Stimulated activated CD8-positive, alpha-beta memory T cell treated with anti-CD3 and anti-CD28 coated beads, Interleukin-7, amount 100 ng/mL, for 24 hours (primary cell): ENCODE results near the gene YARS1.

ENCODE experiments used
- DNase-seq: peaks from one replicate; pipeline ENCODE4 v3.0.0-alpha.2; 2020; ENCODE audit warnings: low read depth

The YARS1 gene

DNA sequence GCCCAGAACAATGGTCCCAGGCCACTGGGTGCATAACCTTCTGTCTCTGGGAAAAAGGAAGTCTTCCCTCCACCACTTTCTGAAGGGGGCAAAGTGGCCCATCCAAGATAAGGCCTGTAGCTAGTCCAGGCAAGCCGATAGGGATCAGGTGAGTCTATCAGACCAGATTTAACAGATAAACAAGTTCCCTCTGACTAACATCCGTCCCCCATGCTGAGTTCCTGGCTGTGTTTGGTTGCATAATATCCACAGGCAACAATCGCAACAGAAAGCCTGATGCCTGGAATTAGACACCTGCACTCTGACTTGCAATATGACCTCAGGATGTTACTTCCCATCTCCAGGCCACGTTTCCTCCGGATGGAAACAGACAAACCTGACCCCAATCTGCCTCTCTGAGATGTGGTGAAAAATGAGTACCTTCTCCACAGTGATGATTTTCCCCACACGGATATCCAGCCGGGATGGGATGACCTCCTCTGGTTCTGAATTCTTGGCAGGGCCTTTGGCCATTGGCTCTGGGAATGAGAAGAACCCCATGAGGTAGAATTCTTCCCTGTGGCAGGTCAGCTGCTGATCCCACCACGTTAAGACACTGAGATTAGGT is 36.4 kb downstream of the YARS1 start:
- no peak for DNase-seq

DNA sequence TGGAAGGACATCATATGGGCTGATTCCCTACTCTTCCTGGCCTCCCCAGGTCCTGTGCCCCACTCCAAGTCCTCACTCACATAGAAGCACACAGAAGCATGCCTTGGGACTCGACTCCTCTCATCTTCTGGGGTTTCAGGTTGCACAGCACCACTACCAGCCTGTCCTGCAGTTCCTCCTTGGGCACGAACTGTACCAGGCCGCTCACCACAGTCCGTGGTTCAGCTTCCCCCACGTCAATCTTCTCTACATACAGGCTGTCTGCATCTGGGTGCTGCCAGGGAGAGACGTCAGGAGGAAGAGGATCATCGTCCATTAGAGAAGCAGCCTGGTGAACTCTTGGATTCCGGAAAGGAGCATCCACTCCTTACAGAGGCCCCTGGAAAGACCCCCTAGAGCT is 37.2 kb downstream of the YARS1 start:
- no peak for DNase-seq

DNA sequence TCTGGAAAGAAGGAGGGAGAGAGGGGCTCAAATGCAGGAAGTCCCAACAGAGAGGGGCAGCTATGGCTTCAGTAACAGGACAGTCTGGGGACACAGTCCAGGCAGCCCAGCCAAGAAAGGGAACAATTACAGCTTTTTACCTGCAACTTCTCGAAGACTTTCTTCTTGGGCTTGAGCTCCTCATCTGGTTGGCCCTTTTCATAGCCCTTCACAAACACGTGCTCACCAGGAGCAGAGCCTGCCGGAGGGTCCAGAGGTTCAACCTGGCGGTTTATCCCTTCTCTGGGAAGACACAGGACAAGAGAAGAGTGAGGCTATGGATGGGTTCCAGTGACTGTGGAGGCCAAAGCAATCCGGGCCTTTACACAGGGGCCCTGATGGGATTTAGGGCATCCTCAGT is 37.9 kb downstream of the YARS1 start:
- DNase-seq: no peak

DNA sequence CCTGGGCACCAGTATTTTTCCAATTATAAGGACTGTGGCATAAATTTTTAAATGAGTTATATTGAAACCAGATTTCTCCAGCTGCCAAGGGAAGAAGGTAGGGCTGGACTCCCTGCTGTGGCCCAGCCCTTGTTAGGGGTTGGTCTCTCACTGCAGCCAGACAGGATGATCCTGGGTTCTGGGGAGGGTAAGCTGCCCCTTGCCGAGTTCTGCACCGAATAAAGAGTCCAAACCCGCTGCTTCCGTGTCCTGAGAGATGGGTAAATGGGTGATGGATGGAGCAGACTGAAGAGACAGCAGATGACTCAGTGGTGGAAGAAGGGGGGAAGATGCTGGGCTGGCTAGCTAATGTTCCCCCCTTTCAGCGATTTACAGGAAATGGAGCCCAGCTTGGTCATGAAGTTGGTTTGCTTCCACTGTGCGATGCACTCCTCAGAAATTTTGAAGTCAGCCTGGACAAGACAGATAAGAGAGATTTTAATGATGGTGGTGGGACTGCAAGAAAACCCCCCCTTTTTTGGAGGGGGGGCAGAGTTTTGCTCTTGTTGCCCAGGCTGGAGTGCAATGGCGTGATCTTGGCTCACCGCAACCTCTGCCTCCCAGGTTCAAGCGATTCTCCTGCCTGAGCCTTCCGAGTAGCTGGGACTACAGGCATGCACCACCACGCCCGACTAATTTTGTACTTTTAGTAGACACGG is 41.4 kb downstream of the YARS1 start:
- DNase-seq: no peak

DNA sequence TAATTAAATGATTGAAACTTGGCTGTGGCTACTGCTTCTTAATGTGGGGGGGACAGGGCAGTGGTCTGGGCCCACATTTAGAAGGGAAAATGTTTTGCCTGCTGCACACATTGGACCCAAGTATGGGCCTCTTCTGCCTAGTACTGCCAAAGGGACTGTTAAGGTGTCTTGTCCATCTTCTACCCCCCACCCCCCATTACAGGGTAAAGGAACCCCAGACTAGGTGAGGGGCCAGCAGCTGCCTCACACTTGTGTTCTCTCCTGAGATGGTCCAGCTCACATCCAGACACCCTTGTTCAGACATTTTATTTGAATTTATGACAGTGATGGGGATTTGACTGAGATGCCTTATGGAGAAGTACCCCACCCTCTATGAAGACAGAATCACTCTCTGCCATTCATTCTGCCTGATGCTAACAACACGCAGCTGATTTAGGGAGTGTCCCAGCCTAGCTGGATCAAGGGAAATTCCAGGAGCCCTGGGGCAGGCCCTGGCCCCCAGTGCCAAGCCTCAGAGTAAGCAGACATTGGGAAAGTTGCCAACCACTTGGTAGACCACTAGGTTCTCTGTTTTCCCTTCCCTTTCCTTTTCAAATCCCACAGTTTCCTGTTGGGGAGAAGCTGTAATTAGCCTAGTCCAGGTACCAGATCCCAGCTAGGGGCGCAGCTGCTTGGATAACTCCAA is 42.1 kb downstream of the YARS1 start:
- no peak for DNase-seq

DNA sequence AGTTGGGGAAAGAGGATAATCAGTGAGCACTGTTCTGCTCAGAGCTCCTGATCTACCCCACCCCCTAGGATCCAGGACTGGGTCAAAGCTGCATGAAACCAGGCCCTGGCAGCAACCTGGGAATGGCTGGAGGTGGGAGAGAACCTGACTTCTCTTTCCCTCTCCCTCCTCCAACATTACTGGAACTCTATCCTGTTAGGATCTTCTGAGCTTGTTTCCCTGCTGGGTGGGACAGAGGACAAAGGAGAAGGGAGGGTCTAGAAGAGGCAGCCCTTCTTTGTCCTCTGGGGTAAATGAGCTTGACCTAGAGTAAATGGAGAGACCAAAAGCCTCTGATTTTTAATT is 42.7 kb downstream of the YARS1 start:
- no peak for DNase-seq

DNA sequence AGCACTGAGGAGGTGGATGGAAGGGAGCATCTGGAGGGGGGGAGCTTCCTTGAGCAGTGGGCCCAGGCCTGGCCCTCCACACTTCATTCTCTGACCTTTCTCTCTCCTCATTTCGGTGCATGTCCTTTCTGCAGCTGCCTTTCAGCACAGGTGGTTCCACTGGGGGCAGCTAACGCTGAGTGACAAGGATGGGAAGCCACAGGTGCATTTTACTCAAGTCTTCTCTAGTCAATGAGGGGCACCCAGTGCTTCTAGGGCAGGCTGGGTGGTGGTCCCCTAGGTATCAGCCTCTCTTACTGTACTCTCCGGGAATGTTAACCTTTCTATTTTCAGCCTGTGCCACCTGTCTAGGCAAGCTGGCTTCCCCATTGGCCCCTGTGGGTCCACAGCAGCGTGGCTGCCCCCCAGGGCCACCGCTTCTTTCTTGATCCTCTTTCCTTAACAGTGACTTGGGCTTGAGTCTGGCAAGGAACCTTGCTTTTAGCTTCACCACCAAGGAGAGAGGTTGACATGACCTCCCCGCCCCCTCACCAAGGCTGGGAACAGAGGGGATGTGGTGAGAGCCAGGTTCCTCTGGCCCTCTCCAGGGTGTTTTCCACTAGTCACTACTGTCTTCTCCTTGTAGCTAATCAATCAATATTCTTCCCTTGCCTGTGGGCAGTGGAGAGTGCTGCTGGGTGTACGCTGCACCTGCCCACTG is 43.2 kb downstream of the YARS1 start:
- no peak for DNase-seq

DNA sequence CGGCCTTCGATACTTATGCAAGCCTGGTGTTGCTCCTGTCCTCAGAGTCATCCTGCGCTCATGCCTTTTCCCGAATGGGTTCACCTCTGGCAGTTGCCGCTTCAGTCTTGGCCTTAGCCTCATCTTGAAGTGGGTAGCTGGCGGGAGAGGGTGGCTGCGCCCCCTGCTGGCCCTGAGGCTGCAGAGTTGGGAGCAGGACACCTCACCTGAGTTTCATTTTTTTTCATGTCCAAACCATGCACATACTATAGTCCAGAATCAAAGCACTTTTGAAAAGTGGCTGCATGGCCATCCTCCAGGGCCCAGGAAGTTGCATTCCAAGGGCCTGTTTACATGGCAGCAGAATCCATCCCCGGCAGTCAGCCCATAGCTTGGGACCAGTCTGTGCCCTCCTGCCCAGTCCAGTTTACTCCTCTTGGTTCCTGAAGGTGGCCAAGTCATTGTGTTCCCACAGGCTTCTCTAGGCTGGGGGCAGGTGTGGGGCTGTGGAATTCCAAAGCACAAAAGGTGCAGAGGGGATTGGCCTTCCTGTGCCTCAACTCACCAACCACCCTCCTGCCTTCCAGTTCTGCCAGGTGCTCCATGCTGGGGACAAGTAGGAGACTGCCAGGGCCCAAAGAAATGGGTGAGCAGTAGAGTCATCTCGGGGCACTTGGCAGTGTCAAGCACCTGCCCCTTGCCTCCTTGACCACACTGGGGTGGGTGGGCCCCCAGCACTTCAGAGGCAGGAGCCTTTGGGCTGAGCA is 44.0 kb downstream of the YARS1 start:
- DNase-seq: peak; percentile 52

DNA sequence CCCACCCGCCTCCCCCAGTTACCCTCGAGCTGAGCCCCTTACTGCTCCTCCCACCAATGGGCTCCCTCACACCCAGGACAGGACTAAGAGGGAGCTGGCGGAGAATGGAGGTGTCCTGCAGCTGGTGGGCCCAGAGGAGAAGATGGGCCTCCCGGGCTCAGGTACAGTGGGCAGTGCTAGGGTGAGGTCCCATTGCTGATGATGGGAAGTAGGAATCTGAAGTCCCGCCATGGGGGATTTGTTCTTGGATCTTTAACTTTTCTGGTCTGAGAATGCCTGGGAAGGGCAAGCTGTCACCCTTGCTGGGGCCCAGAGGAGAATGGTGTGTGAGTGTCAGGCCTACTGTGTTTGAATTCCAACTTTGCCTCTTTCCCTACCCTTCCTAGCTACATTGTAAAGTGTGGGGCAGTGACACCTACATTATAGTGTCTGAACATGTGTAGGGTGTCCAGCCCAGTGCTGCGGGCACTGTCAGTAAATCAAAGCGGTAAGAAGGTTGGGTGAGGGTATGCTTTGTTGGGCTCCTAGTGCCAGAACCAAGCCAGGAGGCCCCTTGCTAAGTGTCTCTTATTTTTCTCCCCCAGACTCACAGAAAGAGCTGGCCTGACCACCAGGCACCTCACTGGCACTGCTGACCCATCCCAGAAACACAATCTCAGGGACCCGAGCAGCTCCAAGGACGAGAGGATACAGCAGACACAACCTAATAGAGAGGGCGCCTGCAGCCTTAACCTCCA is 44.7 kb downstream of the YARS1 start:
- no peak for DNase-seq

DNA sequence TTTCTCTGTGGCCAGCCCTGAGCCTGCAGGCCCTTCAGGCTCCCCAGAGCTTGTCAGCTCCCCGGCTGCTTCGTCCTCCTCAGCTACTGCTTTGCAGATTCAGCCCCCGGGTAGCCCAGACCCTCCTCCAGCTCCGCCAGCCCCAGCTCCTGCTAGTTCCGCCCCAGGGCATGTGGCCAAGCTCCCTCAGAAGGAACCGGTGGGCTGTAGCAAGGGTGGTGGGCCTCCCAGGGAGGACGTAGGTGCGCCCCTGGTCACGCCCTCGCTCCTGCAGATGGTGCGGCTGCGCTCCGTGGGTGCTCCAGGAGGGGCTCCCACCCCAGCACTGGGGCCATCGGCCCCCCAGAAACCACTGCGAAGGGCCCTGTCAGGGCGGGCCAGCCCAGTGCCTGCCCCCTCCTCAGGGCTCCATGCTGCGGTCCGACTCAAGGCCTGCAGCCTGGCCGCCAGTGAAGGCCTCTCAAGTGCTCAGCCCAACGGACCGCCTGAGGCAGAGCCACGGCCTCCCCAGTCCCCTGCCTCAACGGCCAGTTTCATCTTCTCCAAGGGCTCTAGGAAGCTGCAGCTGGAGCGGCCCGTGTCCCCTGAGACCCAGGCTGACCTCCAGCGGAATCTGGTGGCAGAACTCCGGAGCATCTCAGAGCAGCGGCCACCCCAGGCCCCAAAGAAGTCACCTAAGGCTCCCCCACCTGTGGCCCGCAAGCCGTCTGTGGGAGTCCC is 45.4 kb downstream of the YARS1 start:
- DNase-seq: no peak

DNA sequence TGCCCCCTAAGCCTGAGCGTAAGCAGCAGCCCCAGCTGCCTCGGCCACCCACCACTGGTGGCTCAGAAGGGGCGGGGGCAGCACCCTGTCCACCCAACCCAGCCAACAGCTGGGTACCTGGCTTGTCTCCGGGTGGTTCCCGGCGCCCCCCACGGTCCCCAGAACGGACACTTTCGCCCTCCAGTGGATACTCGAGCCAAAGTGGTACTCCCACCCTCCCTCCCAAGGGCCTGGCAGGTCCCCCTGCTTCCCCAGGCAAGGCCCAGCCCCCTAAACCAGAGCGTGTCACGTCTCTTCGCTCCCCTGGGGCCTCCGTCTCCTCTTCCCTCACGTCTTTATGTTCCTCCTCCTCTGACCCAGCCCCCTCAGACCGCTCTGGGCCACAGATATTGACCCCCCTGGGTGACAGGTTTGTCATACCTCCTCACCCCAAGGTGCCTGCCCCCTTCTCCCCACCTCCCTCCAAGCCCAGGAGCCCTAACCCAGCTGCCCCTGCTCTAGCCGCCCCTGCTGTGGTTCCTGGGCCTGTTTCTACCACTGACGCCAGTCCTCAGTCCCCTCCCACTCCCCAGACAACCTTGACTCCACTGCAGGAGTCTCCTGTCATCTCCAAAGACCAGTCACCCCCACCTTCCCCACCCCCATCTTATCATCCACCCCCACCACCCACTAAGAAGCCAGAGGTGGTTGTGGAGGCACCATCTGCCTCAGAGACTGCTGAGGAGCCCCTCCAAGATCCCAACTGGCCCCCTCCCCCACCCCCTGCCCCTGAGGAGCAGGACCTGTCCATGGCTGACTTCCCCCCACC is 46.2 kb downstream of the YARS1 start:
- no peak for DNase-seq

DNA sequence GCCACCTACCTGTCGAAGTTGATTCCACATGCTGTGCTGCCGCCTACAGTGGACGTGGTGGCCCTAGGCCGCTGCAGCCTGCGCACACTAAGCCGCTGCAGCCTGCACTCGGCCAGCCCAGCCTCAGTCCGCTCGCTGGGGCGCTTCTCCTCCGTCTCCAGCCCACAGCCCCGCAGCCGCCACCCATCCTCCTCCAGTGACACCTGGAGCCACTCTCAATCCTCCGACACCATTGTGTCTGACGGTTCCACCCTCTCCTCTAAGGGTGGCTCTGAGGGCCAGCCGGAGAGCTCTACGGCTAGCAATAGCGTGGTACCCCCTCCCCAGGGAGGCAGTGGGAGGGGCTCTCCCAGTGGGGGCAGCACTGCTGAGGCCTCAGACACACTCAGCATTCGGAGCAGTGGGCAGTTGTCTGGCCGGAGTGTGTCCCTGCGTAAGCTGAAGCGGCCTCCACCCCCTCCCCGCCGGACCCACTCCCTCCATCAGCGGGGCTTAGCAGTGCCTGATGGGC is 46.9 kb downstream of the YARS1 start:
- no peak for DNase-seq

DNA sequence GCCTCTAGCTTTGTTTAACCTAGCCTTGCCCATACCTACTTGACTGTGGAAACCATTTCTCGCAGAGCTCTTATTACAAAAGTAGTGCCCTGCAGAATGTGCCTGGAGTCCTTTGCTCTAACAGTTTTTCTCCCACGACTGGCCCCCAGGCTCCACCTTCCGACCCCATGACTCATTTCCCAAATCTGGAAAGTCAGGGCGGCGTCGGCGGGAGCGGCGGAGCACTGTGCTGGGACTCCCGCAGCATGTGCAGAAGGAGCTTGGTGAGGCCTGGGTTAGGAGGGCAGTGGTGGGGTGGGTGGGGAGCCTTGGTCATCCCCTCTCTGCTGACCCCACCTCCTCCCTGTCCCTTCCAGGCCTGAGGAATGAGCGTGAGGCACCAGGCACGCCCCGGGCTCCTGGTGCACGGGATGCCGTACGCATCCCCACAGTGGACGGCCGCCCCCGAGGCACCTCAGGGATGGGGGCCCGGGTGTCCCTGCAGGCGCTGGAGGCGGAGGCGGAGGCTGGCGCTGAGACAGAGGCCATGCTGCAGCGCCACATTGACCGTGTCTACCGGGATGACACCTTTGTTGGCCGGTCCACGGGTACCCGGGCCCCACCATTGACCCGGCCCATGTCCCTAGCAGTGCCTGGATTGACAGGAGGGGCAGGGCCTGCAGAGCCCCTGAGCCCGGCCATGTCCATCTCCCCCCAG is 47.5 kb downstream of the YARS1 start:
- DNase-seq: no peak

DNA sequence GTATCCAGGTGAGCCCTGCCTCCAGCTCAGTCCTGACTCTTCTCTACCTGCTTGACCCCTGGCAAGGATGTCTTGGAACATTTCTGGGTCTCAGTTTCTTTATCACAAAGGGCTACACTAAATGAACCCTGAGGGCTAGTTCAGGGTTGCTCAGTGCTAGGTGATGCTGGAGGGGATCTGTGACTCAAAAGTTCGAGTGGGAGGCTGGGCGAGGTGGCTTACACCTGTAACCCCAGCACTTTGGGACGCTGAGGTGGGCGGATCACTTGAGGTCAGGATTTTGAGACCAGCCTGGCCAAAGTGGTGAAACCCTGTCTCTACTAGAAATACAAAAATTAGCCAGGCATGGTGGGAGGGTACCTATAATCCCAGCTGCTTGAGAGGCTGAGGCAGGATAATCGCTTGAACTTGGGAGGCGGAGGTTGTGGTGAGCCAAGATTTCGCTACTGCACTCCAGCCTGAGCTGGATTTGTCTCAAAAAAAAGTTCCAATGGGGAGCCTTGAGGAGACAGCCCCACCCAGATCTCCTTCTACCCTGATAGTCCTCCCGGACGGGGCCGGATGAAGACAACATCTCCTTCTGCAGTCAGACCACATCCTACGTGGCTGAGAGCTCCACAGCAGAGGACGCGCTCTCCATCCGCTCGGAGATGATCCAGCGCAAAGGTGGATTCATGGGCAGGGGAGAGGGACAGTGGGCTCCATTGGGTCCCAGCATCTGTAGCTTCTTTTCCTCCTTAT is 48.9 kb downstream of the YARS1 start:
- no peak for DNase-seq

DNA sequence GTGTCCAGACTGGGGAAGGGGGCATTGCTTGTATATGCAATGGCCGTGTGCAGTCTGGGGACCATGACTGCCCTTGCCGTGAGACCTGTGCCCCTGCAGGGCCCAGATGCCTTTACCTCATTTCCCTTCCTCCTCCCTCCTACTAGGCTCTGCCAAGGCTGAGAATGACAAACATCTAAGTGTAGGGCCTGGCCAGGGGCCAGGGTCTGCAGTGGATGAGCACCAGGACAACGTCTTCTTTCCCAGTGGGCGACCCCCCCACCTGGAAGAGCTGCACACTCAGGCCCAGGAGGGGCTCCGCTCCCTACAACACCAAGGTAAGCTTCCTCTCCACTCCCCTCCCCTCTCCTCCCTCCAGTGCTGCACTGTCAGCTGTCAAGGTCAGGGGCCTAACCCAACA is 49.5 kb downstream of the YARS1 start:
- DNase-seq: no peak

DNA sequence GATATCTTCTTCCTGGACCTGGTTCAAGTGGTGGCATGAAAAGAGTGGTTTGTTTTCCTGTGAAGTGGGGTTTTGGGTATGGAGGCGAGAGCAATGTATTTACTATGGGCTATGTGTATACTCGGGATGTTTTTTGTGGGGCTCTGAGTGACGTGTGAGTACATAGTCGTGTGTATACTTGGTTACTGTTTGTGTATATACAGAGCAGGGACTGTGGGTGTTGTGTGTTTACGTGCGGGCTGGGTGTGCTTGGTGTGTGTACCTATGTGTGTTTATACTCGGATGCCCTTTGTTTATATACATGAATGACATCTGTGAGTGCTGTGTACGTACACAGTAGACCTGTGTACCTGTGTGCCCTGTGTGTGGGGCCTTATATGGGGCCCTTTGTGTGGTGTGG is 50.0 kb downstream of the YARS1 start:
- DNase-seq: no peak

DNA sequence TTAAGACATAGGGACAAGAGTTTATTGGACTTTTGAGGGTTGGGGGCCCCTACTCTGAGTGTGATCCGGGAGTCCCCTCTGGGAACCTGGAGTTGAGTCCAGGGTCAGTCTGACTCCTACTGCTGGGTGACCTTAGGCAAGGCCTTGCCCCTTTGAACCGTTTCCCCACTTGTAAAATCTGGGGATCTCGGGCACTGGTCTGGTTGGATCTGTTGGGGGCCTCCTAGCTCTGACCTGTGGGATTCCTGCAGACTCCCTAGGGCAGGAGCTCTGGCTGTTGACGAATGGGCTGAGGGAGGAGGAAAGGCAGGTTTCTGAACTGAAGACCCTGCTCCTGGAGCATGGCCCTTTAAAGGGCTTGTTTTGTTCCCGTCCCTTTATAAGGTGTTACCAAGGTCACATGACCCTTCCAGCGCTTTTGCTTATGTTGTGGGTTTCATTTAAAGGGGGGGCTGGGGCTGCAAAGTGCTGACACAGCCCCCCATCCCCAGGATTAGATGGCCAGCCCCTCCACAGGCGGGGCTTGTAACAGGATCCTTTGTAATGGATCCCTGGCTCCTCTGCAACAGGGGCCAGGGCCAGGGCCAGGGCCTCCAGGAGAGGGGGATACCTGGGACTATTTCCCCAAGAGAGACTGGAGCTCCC is 50.7 kb downstream of the YARS1 start:
- DNase-seq: no peak
